GM12878 (cell line): ENCODE measurements around the gene PM20D2. TPM values are rescaled to one million over a fixed set of nuclear protein-coding genes. Genes with fewer than 3 reads are reported as not detected.

Experiments used
- ATAC-seq: fragments of 200-7000 bp; cut with Tn5 transposase; 3 replicates; pipeline ENCODE4 v1.9.1; 2020; ENCODE audit warnings: mild to moderate bottlenecking, moderate library complexity
- BruUV-seq: library from RNA; stranded (reverse); fragments of 400-500 nt; replicated peaks from 2 replicates; lab custom pipeline; 2021; lab: Mats Ljungman, UMichigan
- CTCF ChIA-PET: fragments of 300-600 bp; sonication (Branson Sonifier 250); formaldehyde crosslinking; extraction: SDS; loops from one replicate; lab custom pipeline; 2021; ENCODE audit warnings: inconsistent platforms; lab: Yijun Ruan, JAX
- POLR2A ChIA-PET: fragments of 350-600 bp; formaldehyde crosslinking; extraction: SDS; loops from one replicate; lab custom pipeline; 2021; ENCODE audit warnings: inconsistent platforms; lab: Charles Lee
- RAD21 ChIA-PET: fragments of 300-600 bp; sonication (Branson Sonifier 250); formaldehyde crosslinking; loops from one replicate; lab custom pipeline; 2023; ENCODE audit warnings: antibody characterized with exemption; ENCODE audit not compliant: unreplicated experiment; lab: Charles Lee
- SMC1A ChIA-PET: fragments of 300-600 bp; sonication (Branson Sonifier 250); formaldehyde crosslinking; loops from one replicate; lab custom pipeline; 2023; ENCODE audit not compliant: unreplicated experiment, uncharacterized antibody; lab: Charles Lee
- DNase-seq: peaks from one replicate; pipeline ENCODE4 v3.0.0-alpha.2; 2011; ENCODE audit warnings: low read depth, low spot score
- FAIRE-seq: peaks from 3 replicates; lab custom pipeline; 2011; peaks lifted over from hg19 to GRCh38; lab: Jason Lieb, UNC
- H2AFZ ChIP-seq: 2 replicates; pipeline ENCODE4 v1.6.0; 2011; ENCODE audit warnings: low read depth, low read length, control low read depth; ENCODE audit not compliant: control insufficient read depth
- H3K27ac ChIP-seq: 2 replicates; pipeline ENCODE4 v1.5.1; 2011; ENCODE audit warnings: control low read depth; ENCODE audit not compliant: control insufficient read depth, insufficient read depth
- H3K27me3 ChIP-seq, 2 experiments: replicated peaks in 1 of 2; 2 replicates each; pipeline versions ENCODE4 v1.6.0 to v1.6.1; 2011; ENCODE audit warnings: low read length in 1 of 2; ENCODE audit not compliant: control insufficient read depth in 2 of 2, insufficient read depth in 2 of 2
- H3K36me3 ChIP-seq, 2 experiments: 2 replicates each; pipeline ENCODE4 v1.5.1; 2011; ENCODE audit warnings: low read length in 1 of 2; ENCODE audit not compliant: control insufficient read depth in 2 of 2, insufficient read depth in 2 of 2
- H3K4me1 ChIP-seq: 2 replicates; pipeline ENCODE4 v1.6.1; 2011; ENCODE audit warnings: mild to moderate bottlenecking, low read length, moderate library complexity, mixed read lengths; ENCODE audit not compliant: control insufficient read depth, insufficient read depth
- H3K4me2 ChIP-seq: 2 replicates; pipeline ENCODE4 v1.6.0; 2011; ENCODE audit warnings: control low read depth; ENCODE audit not compliant: control insufficient read depth, insufficient read depth
- H3K4me3 ChIP-seq: fragments of 200-600 bp; sonication (generic); 2 replicates; pipeline ENCODE4 v1.5.1; 2016
- H3K79me2 ChIP-seq: 2 replicates; pipeline ENCODE4 v1.6.0; 2011; ENCODE audit warnings: low read length; ENCODE audit not compliant: control insufficient read depth, insufficient read depth
- H3K9ac ChIP-seq: 2 replicates; pipeline ENCODE4 v1.8.0; 2011; ENCODE audit warnings: low read length, control low read depth, mixed read lengths; ENCODE audit not compliant: control insufficient read depth, insufficient read depth
- H3K9me3 ChIP-seq: replicated peaks from 3 replicates; pipeline ENCODE4 v1.5.1; 2011; ENCODE audit warnings: mild to moderate bottlenecking, low read length; ENCODE audit not compliant: control insufficient read depth, insufficient read depth
- H4K20me1 ChIP-seq: 2 replicates; pipeline ENCODE4 v1.6.0; 2011; ENCODE audit not compliant: control insufficient read depth, insufficient read depth
- CHD1 ChIP-seq: IDR thresholded peaks from 2 replicates; pipeline ENCODE4 v1.6.1; 2012; ENCODE audit warnings: low read depth, low read length, improper control_type of control experiment
- JUNB ChIP-seq: IDR thresholded peaks from 2 replicates; pipeline ENCODE4 v1.6.1; 2016; ENCODE audit warnings: antibody characterized with exemption, mild to moderate bottlenecking
- KDM1A ChIP-seq: fragments of 200-600 bp; sonication (generic); IDR thresholded peaks from 2 replicates; pipeline ENCODE4 v1.6.1; 2016; ENCODE audit warnings: borderline replicate concordance
- MTA2 ChIP-seq: fragments of 450-650 bp; IDR thresholded peaks from 2 replicates; pipeline ENCODE4 v1.6.1; 2016; ENCODE audit warnings: low read depth, mild to moderate bottlenecking, moderate library complexity
- NFYB ChIP-seq: IDR thresholded peaks from 2 replicates; pipeline ENCODE4 v1.6.1; 2011; ENCODE audit warnings: low read depth, mild to moderate bottlenecking, low read length, improper control_type of control experiment, moderate library complexity; ENCODE audit not compliant: insufficient read depth
- RFX5 ChIP-seq: IDR thresholded peaks from 2 replicates; pipeline ENCODE4 v1.6.1; 2011; ENCODE audit warnings: low read depth, low read length, improper control_type of control experiment
- SP1 ChIP-seq: IDR thresholded peaks from one replicate; pipeline ENCODE4 v1.6.1; 2011; ENCODE audit warnings: low read depth, low read length
- WGBS: methylation state at CpG from one replicate; pipeline ENCODE4 v1.1.6; 2016; ENCODE audit warnings: low lambda C conversion rate; ENCODE audit not compliant: insufficient replicate concordance, insufficient coverage; ENCODE audit errors: missing lambda C conversion rate; 5-methylcytosine and 5-hydroxymethylcytosine counted together
- in situ Hi-C: fragments of 300-500 bp; cut with MboI; formaldehyde crosslinking; loops from 9 replicates; pipeline ENCODE4 v1.14.3; 2018; ENCODE audit warnings: mixed read lengths
- intact Hi-C: fragments of 100-400 bp; cut with micrococcal nuclease; formaldehyde crosslinking; loops from one replicate; pipeline ENCODE4 v1.14.2; 2022; ENCODE audit not compliant: unreplicated experiment
- polyA plus RNA-seq, 11 experiments: library from polyadenylated mRNA; depleted of rRNA in 4 of 11; unstranded in 6 of 11; stranded (reverse) in 5 of 11; fragments of >200 nt; fragmentation: Nextera tagmentation in 4 of 11; fragmentation: Illumina TruSeq in 1 of 11; extraction: Ambion mirVana in 4 of 11; extraction: Trizol in 1 of 11; gene quantifications; 1 replicate in 1 of 11; 2 replicates in 10 of 11; pipeline versions ENCODE4 v1.2.1 to v1.2.3, GENCODE V29; 2011 to 2016; ENCODE audit warnings: inconsistent platforms in 2 of 11, missing spikeins in 2 of 11, low read depth in 1 of 11
- total RNA-seq, 4 experiments: library from RNA; depleted of rRNA in 3 of 4; stranded (reverse); fragments of >200 nt in 3 of 4; fragmentation: Illumina TruSeq in 1 of 4; extraction: Trizol in 1 of 4; gene quantifications; 2 replicates each; pipeline versions ENCODE4 v1.2.1 to v1.2.3, GENCODE V29; 2013 to 2021
- TF ChIP-seq, protein P1 (sequence below): fragments of 450-650 bp; IDR thresholded peaks from 2 replicates; pipeline ENCODE4 v1.6.1; 2016; ENCODE audit warnings: mild to moderate bottlenecking, moderate library complexity, borderline replicate concordance

Gene PM20D2
- total and polyA plus RNA-seq, 10 of the 15 experiments (the other 5 are each of a cell fraction or from before 2014, with no cell fraction given), result 7.8 to 23.6 (median 15.7) TPM

DNA sequence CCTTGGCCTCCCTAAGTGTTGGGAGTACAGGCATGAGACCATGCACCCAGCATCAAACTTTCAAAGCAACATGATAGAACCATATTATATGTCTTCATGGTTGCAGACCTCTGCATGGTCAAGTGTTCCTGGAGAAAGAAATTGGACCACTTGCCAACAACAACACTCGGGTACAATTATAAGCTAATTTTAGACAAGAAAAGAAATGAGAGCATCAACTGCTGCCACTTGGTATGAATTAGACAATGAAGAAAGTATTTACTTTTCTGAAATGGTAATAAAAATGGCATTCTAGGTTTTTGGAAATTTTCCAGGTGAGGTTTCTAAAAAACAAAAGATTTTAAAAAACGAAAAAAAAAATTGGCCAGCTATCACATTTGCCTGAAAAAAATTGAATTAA, 7.7 kb upstream of the PM20D2 start:
- Histone ChIP-seq H3K4me1 (no peaks in the 10 kb centered on the region), H3K4me3 (no peak overlapping the region), H3K27ac (no peak overlapping the region), H3K27me3 (no peaks in the 10 kb centered on the region; a peak in 1 of 4 replicates), H3K79me2 (no peaks in the 10 kb centered on the region), H4K20me1 (no peaks in the 10 kb centered on the region), H3K4me2 (no peak overlapping the region), H3K9ac (no peak overlapping the region), H3K9me3 (no peaks in the 10 kb centered on the region), H2AFZ (no peak overlapping the region)
- ChIA-PET SMC1A (interaction anchor here (1.6 kb wide), 1 partner anchor 156 kb away, joined by 5 read pairs; no protein-coding TSS in a partner anchor), RAD21 (no interaction called here), POLR2A (interaction anchor here (0.6 kb wide), 1 partner anchor 52 kb away, joined by 3 read pairs; no protein-coding TSS in a partner anchor), CTCF (interaction anchor here (0.8 kb wide), 1 partner anchor 17 kb away, joined by 3 read pairs; no protein-coding TSS in a partner anchor)
- in situ Hi-C loops, result no loop called here
- ATAC-seq (no peak), FAIRE-seq (no peak), DNase-seq (no peak)
- BruUV-seq, result no TSS peak
- TF ChIP-seq RFX5, result no peak
- no peak for TF ChIP-seq SP1
- TF ChIP-seq, protein P1, sequence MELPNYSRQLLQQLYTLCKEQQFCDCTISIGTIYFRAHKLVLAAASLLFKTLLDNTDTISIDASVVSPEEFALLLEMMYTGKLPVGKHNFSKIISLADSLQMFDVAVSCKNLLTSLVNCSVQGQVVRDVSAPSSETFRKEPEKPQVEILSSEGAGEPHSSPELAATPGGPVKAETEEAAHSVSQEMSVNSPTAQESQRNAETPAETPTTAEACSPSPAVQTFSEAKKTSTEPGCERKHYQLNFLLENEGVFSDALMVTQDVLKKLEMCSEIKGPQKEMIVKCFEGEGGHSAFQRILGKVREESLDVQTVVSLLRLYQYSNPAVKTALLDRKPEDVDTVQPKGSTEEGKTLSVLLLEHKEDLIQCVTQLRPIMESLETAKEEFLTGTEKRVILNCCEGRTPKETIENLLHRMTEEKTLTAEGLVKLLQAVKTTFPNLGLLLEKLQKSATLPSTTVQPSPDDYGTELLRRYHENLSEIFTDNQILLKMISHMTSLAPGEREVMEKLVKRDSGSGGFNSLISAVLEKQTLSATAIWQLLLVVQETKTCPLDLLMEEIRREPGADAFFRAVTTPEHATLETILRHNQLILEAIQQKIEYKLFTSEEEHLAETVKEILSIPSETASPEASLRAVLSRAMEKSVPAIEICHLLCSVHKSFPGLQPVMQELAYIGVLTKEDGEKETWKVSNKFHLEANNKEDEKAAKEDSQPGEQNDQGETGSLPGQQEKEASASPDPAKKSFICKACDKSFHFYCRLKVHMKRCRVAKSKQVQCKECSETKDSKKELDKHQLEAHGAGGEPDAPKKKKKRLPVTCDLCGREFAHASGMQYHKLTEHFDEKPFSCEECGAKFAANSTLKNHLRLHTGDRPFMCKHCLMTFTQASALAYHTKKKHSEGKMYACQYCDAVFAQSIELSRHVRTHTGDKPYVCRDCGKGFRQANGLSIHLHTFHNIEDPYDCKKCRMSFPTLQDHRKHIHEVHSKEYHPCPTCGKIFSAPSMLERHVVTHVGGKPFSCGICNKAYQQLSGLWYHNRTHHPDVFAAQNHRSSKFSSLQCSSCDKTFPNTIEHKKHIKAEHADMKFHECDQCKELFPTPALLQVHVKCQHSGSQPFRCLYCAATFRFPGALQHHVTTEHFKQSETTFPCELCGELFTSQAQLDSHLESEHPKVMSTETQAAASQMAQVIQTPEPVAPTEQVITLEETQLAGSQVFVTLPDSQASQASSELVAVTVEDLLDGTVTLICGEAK, result no peak
- TF ChIP-seq KDM1A, result no peak
- no peak for TF ChIP-seq CHD1
- no peak for TF ChIP-seq MTA2
- TF ChIP-seq NFYB, result no peak
- TF ChIP-seq JUNB, result no peak
- TF ChIP-seq, all 136 proteins: peak for 0
- no peaks in the 10 kb centered on the region for H3K36me3 ChIP-seq
- WGBS, result 45% methylated on average over 2 of the region's 2 CpGs
- intact Hi-C loops, result no loop called here
